ENCODE measurements around the gene HSD17B12. TPM values are rescaled to one million over a fixed set of nuclear protein-coding genes. Genes with fewer than 3 reads are reported as not detected.

Gene HSD17B12
- total and polyA plus RNA-seq, 2 of the 4 experiments (the other 2 are of a cell fraction), result 38.0 to 44.6 TPM

- H3K9me1 ChIP-seq (ENCODE audit: insufficient read depth, low read length), result peaks cover 5% of the 10 kb centered on the region; the same call in 1 of the 2 replicates
- H2BK120ac ChIP-seq (ENCODE audit: low read depth, low read length), result no peak overlapping the region
- no peak overlapping the region for H4K5ac ChIP-seq (ENCODE audit: low read depth, low read length)
- ATAC-seq (ENCODE audit: low read depth), result no peak
- no peak overlapping the region for H2BK15ac ChIP-seq (ENCODE audit: low read depth, low read length)
- no peak overlapping the region for H4K8ac ChIP-seq (ENCODE audit: low read depth in 2 of 2, low read length in 2 of 2)
- no peak overlapping the region for H3K9ac ChIP-seq (ENCODE audit: low read depth, low read length)
- intact Hi-C loops (cut with micrococcal nuclease) (no loop called here), in situ Hi-C loops (cut with MboI; ENCODE audit: low sequenced_read_pairs) (no loop called here), dilution Hi-C loops (cut with HindIII; ENCODE audit: low sequenced_read_pairs, unreplicated experiment) (no loop called here)
- no peaks in the 10 kb centered on the region for H3K79me1 ChIP-seq (ENCODE audit: low read depth in 1 of 2, low read length in 2 of 2)
- no peaks in the 10 kb centered on the region for H3K9me3 ChIP-seq (ENCODE audit: control insufficient read depth, insufficient read depth, low read length)
- TF ChIP-seq USF2 (IDR thresholded peaks at IDR 0.05; ENCODE audit: low read depth, low read length) (no peak), FOS (IDR thresholded peaks at IDR 0.05; ENCODE audit: low read depth, low read length) (no peak), RCOR1 (IDR thresholded peaks at IDR 0.05; ENCODE audit: insufficient replicate concordance, low read length) (no peak), CHD1 (IDR thresholded peaks at IDR 0.05; ENCODE audit: low read depth, low read length) (no peak), MAZ (IDR thresholded peaks at IDR 0.05; ENCODE audit: borderline replicate concordance, low read depth, low read length) (no peak), SMC3 (IDR thresholded peaks at IDR 0.05; ENCODE audit: low read depth, low read length) (no peak), ELK1 (IDR thresholded peaks at IDR 0.05; ENCODE audit: borderline replicate concordance, low read depth, low read length) (no peak), MXI1 (IDR thresholded peaks at IDR 0.05; ENCODE audit: borderline replicate concordance, low read depth, low read length) (no peak), RAD21 (IDR thresholded peaks at IDR 0.05; ENCODE audit: low read length) (no peak), CEBPB (IDR thresholded peaks at IDR 0.05; ENCODE audit: low read depth, low read length) (no peak), MAFK (IDR thresholded peaks at IDR 0.05; ENCODE audit: low read depth, low read length) (no peak), POLR2A (IDR thresholded peaks at IDR 0.05; ENCODE audit: low read depth, low read length) (no peak), BHLHE40 (IDR thresholded peaks at IDR 0.05; ENCODE audit: low read depth, low read length) (no peak), CTCF (conservative IDR thresholded peaks at IDR 0.05; ENCODE audit: low read depth, low read length) (no peak), RFX5 (IDR thresholded peaks at IDR 0.05; ENCODE audit: low read depth, low read length) (no peak), NFE2L2 (IDR thresholded peaks at IDR 0.05; ENCODE audit: low read depth, low read length) (no peak)
- H3K27me3 ChIP-seq (ENCODE audit: control insufficient read depth, insufficient read depth, low read length), result peaks cover 7% of the 10 kb centered on the region
- no peak overlapping the region for H3K23ac ChIP-seq (ENCODE audit: low read depth, low read length)
- no peak overlapping the region for H3K14ac ChIP-seq (replicated peaks; ENCODE audit: low read depth, low read length)
- no peak overlapping the region for H3K4ac ChIP-seq (ENCODE audit: low read depth, low read length)
- CTCF ChIA-PET, result interaction anchor here (0.7 to 1.5 kb wide), 2 partner anchors 15 to 41 kb away, joined by 3 to 6 read pairs; no protein-coding TSS in a partner anchor
- peaks cover 11% of the 10 kb centered on the region for H3K4me1 ChIP-seq (ENCODE audit: control insufficient read depth, insufficient read depth, low read length)
- no peaks in the 10 kb centered on the region for H3K36me3 ChIP-seq (ENCODE audit: control insufficient read depth, insufficient read depth, low read length)
- H4K91ac ChIP-seq (ENCODE audit: insufficient read depth, low read depth, low read length), result no peak overlapping the region
- POLR2A ChIA-PET (ENCODE audit: unreplicated experiment), result no interaction called here
- no peak overlapping the region for H3K27ac ChIP-seq (ENCODE audit: insufficient read depth, low read length)
- no peak overlapping the region for H2BK5ac ChIP-seq (ENCODE audit: low read depth, low read length, poor library complexity, severe bottlenecking)
- no peak overlapping the region for H2AK9ac ChIP-seq (replicated peaks; ENCODE audit: low read depth, low read length, poor library complexity)
- DNase-seq, result no peak
- H4K20me1 ChIP-seq (ENCODE audit: insufficient read depth, low read length), result no peaks in the 10 kb centered on the region
- H2BK20ac ChIP-seq (ENCODE audit: low read depth, low read length), result no peak overlapping the region
- H3K4me2 ChIP-seq (ENCODE audit: low read depth, low read length), result no peak overlapping the region
- BruUV-seq (replicated peaks), result no TSS peak
- H2AFZ ChIP-seq (replicated peaks; ENCODE audit: low read length, poor library complexity), result no peak overlapping the region
- H3K56ac ChIP-seq (ENCODE audit: extremely low read depth, insufficient read depth, low read length), result no peak overlapping the region
- H3K18ac ChIP-seq (ENCODE audit: low read depth, low read length), result no peak overlapping the region
- no peak overlapping the region for H2AK5ac ChIP-seq (ENCODE audit: low read depth, low read length)
- H3K4me3 ChIP-seq (ENCODE audit: insufficient read depth, low read depth, low read length), result no peak overlapping the region
These were observed 186.4 kb downstream of the HSD17B12 start for GRCh38 chr11:43866969-43867368.

Measured in IMR-90 (cell line).